Tibial nerve (tissue), 4 donors: ENCODE results near the gene CST5. TPM values are rescaled to one million over a fixed set of nuclear protein-coding genes. Genes with fewer than 3 reads are reported as not detected.
"Not testable (repeated sequence)": the region's sequence is repeated elsewhere in the genome, so short reads cannot be mapped to it uniquely, and the experiment has no call there.

ENCODE experiments used
- DNase-seq, 2 donors: peaks; one replicate each; pipeline ENCODE4 v3.0.0-alpha.2; 2019; ENCODE audit warnings: low spot score in 2 of 2
- H3K27ac ChIP-seq, 4 donors: fragments of 200-600 bp; sonication (generic) in 3 of 4; one replicate each; pipeline ENCODE4 v1.5.1; 2017 to 2019; ENCODE audit warnings: mild to moderate bottlenecking in 1 of 4
- H3K27me3 ChIP-seq, 2 donors: fragments of 200-600 bp; sonication (generic) in 1 of 2; one replicate each; pipeline versions ENCODE4 v1.5.1 to v1.6.0; 2017 to 2019
- H3K36me3 ChIP-seq, 3 donors: fragments of 200-600 bp; sonication (generic); one replicate each; pipeline ENCODE4 v1.5.1; 2018 to 2019
- H3K4me1 ChIP-seq, 4 donors: fragments of 200-600 bp; sonication (generic) in 3 of 4; one replicate each; pipeline ENCODE4 v1.5.1; 2017 to 2019
- H3K4me3 ChIP-seq, 4 donors: fragments of 200-600 bp; sonication (generic) in 3 of 4; one replicate each; pipeline ENCODE4 v1.5.1; 2017 to 2019; ENCODE audit warnings: mild to moderate bottlenecking in 1 of 4, moderate library complexity in 1 of 4
- H3K9me3 ChIP-seq, 4 donors: fragments of 200-600 bp; sonication (generic) in 3 of 4; one replicate each; pipeline ENCODE4 v1.5.1; 2017 to 2019
- EP300 ChIP-seq, 2 donors: sonication (generic); formaldehyde crosslinking; IDR thresholded peaks; one replicate each; pipeline ENCODE4 v1.6.1; 2017; ENCODE audit warnings: antibody characterized with exemption in 2 of 2, mild to moderate bottlenecking in 1 of 2
- POLR2A ChIP-seq, 2 donors: fragments of 450-650 bp; IDR thresholded peaks; one replicate each; pipeline ENCODE4 v1.6.1; 2017; ENCODE audit warnings: antibody characterized with exemption in 2 of 2, mild to moderate bottlenecking in 2 of 2, moderate library complexity in 2 of 2
- WGBS, 2 donors: methylation state at CpG; one replicate each; pipeline ENCODE4 v1.1.5; 2018; 5-methylcytosine and 5-hydroxymethylcytosine counted together
- total RNA-seq, 4 donors: library from RNA; depleted of rRNA; stranded (reverse); fragments of >200 nt; gene quantifications; one replicate each; pipeline ENCODE4 v1.1.0, GENCODE V29; 2016
- TF ChIP-seq, protein P1 (sequence below), 5 experiments: fragments of 200-600 bp in 3 of 5; fragments of 450-650 bp in 2 of 5; sonication (generic) in 3 of 5; IDR thresholded peaks; one replicate each; pipeline ENCODE4 v1.5.1; 2016 to 2019; ENCODE audit warnings: antibody characterized with exemption in 5 of 5, mild to moderate bottlenecking in 3 of 5, moderate library complexity in 2 of 5

The CST5 gene
- total RNA-seq, 4 donors from 2014 or later, result not detected

DNA sequence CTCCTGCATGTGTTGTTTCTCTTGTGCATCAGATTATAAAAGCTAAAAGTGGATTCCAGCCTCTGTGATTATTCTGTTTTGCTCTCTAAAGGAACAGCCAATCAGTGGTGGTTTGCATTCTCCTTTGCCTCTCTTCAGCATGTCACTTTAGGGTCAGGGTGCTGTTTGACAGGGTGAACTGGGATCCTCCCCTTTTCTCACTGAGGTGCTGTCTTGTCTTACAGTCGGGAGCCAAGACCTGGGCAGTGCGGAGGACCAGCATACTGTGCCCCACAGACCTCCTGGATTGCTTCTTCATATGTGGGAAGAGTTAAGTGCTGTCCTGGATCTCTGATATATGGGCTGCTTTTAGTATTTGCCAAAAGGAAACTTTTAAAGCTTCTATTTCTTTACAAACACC, 37.9 kb downstream of the CST5 start:
- Histone ChIP-seq H3K36me3 (no peaks in the 10 kb centered on the region), H3K9me3 (no peaks in the 10 kb centered on the region), H3K27me3 (no peaks in the 10 kb centered on the region), H3K4me3 (no peak overlapping the region), H3K27ac (no peak overlapping the region), H3K4me1 (no peaks in the 10 kb centered on the region)
- DNase-seq, result no peak
- 53 to 71% methylated on average over 2 of the region's 2 CpGs for WGBS, 2 donors
- no peak for TF ChIP-seq POLR2A (IDR thresholded peaks at IDR 0.05)
- TF ChIP-seq, protein P1, sequence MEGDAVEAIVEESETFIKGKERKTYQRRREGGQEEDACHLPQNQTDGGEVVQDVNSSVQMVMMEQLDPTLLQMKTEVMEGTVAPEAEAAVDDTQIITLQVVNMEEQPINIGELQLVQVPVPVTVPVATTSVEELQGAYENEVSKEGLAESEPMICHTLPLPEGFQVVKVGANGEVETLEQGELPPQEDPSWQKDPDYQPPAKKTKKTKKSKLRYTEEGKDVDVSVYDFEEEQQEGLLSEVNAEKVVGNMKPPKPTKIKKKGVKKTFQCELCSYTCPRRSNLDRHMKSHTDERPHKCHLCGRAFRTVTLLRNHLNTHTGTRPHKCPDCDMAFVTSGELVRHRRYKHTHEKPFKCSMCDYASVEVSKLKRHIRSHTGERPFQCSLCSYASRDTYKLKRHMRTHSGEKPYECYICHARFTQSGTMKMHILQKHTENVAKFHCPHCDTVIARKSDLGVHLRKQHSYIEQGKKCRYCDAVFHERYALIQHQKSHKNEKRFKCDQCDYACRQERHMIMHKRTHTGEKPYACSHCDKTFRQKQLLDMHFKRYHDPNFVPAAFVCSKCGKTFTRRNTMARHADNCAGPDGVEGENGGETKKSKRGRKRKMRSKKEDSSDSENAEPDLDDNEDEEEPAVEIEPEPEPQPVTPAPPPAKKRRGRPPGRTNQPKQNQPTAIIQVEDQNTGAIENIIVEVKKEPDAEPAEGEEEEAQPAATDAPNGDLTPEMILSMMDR (IDR thresholded peaks at IDR 0.05), result no peak

- DNase-seq, result no peak
- H3K36me3 ChIP-seq, result no peaks in the 10 kb centered on the region
Observed at GRCh38 chr20:23835716-23836115, 43.8 kb downstream of the CST5 start.

GRCh38 chr20:23832775-23833513, 46.6 kb downstream of the CST5 start:
- Histone ChIP-seq H3K36me3 (no peaks in the 10 kb centered on the region), H3K27me3 (no peaks in the 10 kb centered on the region), H3K4me3 (no peak overlapping the region), H3K4me1 (no peaks in the 10 kb centered on the region), H3K9me3 (no peaks in the 10 kb centered on the region), H3K27ac (no peak overlapping the region)
- TF ChIP-seq POLR2A (IDR thresholded peaks at IDR 0.05) (no peak), EP300 (IDR thresholded peaks at IDR 0.05) (no peak)
- TF ChIP-seq, protein P1 (IDR thresholded peaks at IDR 0.05), result no peak
- DNase-seq, result no peak
- 52 to 58% methylated on average over 3 of the region's 3 CpGs for WGBS, 2 donors

More at GRCh38 chr20:23835716-23836115, 43.8 kb downstream of the CST5 start:
- Histone ChIP-seq H3K9me3 (no peaks in the 10 kb centered on the region), H3K4me1 (no peaks in the 10 kb centered on the region), H3K4me3 (no peak overlapping the region), H3K27me3 (no peaks in the 10 kb centered on the region), H3K27ac (no peak overlapping the region)
- TF ChIP-seq, protein P1 (IDR thresholded peaks at IDR 0.05), result no peak
- no peak for TF ChIP-seq POLR2A (IDR thresholded peaks at IDR 0.05)
- 75 to 83% methylated on average over 4 of the region's 4 CpGs for WGBS, 2 donors

- WGBS, 2 donors, result 50 to 54% methylated on average over 3 of the region's 3 CpGs
- H3K36me3 ChIP-seq, H3K27ac ChIP-seq, H3K4me1 ChIP-seq, H3K9me3 ChIP-seq, DNase-seq, H3K4me3 ChIP-seq, H3K27me3 ChIP-seq: not testable (repeated sequence)
Observed at GRCh38 chr20:23831961-23832360, 47.6 kb downstream of the CST5 start.

GRCh38 chr20:23826541-23827021, 53.0 kb downstream of the CST5 start, which contains the start of gene CST2:
Gene CST2 (minus strand): TSS chr20:23826729. CDS start chr20:23826660, 69 bp downstream.
- Histone ChIP-seq H3K4me1 (peaks cover 0 to 8% (median 0%) of the 10 kb centered on the region in 4 donors), H3K4me3 (no peak within 1 kb of the TSS), H3K27ac (no peak within 1 kb of the TSS), H3K9me3 (no peaks in the 10 kb centered on the region), H3K36me3 (no peaks in the 10 kb centered on the region), H3K27me3 (no peaks in the 10 kb centered on the region)
- TF ChIP-seq POLR2A (IDR thresholded peaks at IDR 0.05) (no peak), EP300 (IDR thresholded peaks at IDR 0.05) (no peak)
- DNase-seq, result no peak
- 48 to 49% methylated on average over 4 of the region's 4 CpGs for WGBS, 2 donors

Other genes with a start within 250 kb of the CST5 start
- gene CST3, start 241.8 kb downstream of the CST5 start, total RNA-seq, result 1,000 to 10,000 TPM in 3 of 4 donors, 100 to 1,000 TPM in 1; 870 to 2,325 (median 1,540) TPM
- gene CST4, start 190.7 kb downstream of the CST5 start, total RNA-seq, result not detected
- gene CST1, start 128.8 kb downstream of the CST5 start, total RNA-seq, result 10 to 100 TPM in 1 of 4 donors, 1 to 10 TPM in 2, not detected in 1; 2.2 to 11.0 (median 3.3) TPM
- gene CST2, start 53.0 kb downstream of the CST5 start, total RNA-seq, result 1 to 10 TPM in 1 of 4 donors, under 1 TPM in 1, not detected in 2; 0.98 to 2.4 TPM
- gene GGTLC1, start 109.0 kb upstream of the CST5 start, total RNA-seq, result not detected